Stimulated activated naive B cell treated with anti-CD40 and anti-IgM and Interleukin-4, amounts not matched to agents 10 μg/mL and 1 μg/mL and 100 μg/mL, for 72 hours (primary cell): ENCODE results near the gene CHID1.

Experiments used
- ATAC-seq, 2 donors: fragments of 150-1000 bp; cut with Tn5 transposase; replicated peaks; 2 replicates each; pipeline ENCODE4 v1.10.0; 2021; ENCODE audit warnings: moderate library complexity in 1 of 2
- DNase-seq: peaks from one replicate; pipeline ENCODE4 v3.0.0; 2021
- H3K27ac Mint-ChIP-seq: one replicate; pipeline ENCODE4 v1.8.0; 2022; ENCODE audit warnings: mild to moderate bottlenecking, mixed read lengths
- H3K27me3 Mint-ChIP-seq, 2 donors: one replicate each; pipeline ENCODE4 v1.8.0; 2022; ENCODE audit warnings: mixed read lengths in 2 of 2
- H3K36me3 Mint-ChIP-seq, 2 donors: one replicate each; pipeline ENCODE4 v1.8.0; 2022; ENCODE audit warnings: mixed read lengths in 2 of 2, mild to moderate bottlenecking in 1 of 2
- H3K4me1 Mint-ChIP-seq, 2 donors: one replicate each; pipeline ENCODE4 v1.8.0; 2022; ENCODE audit warnings: mixed read lengths in 2 of 2, mild to moderate bottlenecking in 1 of 2
- H3K4me3 Mint-ChIP-seq, 2 donors: one replicate each; pipeline ENCODE4 v1.8.0; 2022; ENCODE audit warnings: mild to moderate bottlenecking in 2 of 2, mixed read lengths in 2 of 2, moderate library complexity in 1 of 2
- H3K9me3 Mint-ChIP-seq, 2 donors: one replicate each; pipeline ENCODE4 v1.8.0; 2022; ENCODE audit warnings: mixed read lengths in 2 of 2, mild to moderate bottlenecking in 1 of 2

The CHID1 gene

DNA sequence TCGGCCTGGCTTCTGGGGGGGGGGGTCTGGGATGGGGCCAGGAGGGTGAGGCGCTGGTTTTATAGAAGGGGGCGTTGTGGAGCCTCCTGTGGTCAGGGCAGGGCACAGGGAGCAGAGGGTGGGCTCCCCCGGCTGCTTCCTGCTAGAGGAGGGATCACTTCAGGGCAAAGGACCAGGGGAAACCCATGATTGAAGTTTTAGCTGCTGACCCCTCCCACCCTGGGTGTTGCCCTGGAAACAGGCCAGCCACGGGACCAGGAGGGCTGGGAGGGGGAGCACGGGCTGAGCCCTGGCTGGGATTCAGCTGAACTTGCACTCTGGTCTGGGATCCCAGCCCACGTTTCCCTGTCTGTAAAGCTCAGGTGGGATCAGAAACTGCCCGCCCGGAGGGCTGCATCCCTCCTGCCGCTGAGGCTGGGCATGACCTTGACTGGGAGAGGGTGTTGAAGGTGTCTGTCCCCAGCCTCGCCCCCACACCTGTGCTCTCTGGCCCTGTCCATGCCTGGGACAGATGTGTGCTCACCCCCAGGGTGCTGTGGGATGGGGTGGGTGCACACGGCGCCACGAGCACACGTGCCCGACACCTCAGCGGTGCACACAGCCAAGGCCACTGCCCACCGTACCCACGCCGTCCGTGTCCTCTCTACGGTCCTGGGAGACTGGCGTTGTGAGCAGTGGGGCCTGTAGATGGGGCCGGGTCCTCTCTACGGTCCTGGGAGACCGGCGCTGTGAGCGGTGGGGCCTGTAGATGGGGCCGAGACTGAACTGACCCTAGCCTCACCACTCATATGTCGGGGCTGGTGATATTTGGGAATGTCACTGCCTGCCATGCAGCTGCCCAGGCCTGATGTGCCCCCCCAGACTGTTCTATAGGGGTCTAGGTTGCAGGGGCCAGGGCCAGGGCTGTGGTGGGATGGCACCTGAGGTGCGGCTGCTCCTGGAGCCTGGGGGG, 65.6 kb downstream of the CHID1 start:
- H3K36me3 Mint-ChIP-seq: peaks cover 13% of the 10 kb centered on the region in 2 donors
- no peak for ATAC-seq
- H3K27ac Mint-ChIP-seq: no peak overlapping the region
- H3K9me3 Mint-ChIP-seq: no peaks in the 10 kb centered on the region
- no peak overlapping the region for H3K4me3 Mint-ChIP-seq
- H3K4me1 Mint-ChIP-seq: peaks cover 29 to 50% of the 10 kb centered on the region in 2 donors
- H3K27me3 Mint-ChIP-seq: peaks cover 10 to 26% of the 10 kb centered on the region in 2 donors
- DNase-seq: no peak

- Mint-ChIP-seq H3K27ac (peak overlapping the region; percentile 71), H3K36me3 (peaks cover 15 to 16% of the 10 kb centered on the region in 2 donors), H3K27me3 (peaks cover 10 to 22% of the 10 kb centered on the region in 2 donors), H3K4me3 (peak overlapping the region; percentile 80 to 90), H3K9me3 (no peaks in the 10 kb centered on the region), H3K4me1 (peaks cover 29 to 52% of the 10 kb centered on the region in 2 donors)
- no peak for ATAC-seq
- no peak for DNase-seq
These were observed 66.6 kb downstream of the CHID1 start for GRCh38 chr11:843818-844692.

- DNase-seq: no peak
- H3K9me3 Mint-ChIP-seq: no peaks in the 10 kb centered on the region
- H3K27me3 Mint-ChIP-seq: peaks cover 10 to 14% of the 10 kb centered on the region in 2 donors
- ATAC-seq: peak; percentile 3
- H3K27ac Mint-ChIP-seq: peak overlapping the region; percentile 71
- peaks cover 20 to 23% of the 10 kb centered on the region in 2 donors for H3K36me3 Mint-ChIP-seq
- H3K4me1 Mint-ChIP-seq: peaks cover 27 to 52% of the 10 kb centered on the region in 2 donors
- peak overlapping the region; percentile 80 to 90 for H3K4me3 Mint-ChIP-seq
These were observed 67.4 kb downstream of the CHID1 start for GRCh38 chr11:843086-843734.

DNA sequence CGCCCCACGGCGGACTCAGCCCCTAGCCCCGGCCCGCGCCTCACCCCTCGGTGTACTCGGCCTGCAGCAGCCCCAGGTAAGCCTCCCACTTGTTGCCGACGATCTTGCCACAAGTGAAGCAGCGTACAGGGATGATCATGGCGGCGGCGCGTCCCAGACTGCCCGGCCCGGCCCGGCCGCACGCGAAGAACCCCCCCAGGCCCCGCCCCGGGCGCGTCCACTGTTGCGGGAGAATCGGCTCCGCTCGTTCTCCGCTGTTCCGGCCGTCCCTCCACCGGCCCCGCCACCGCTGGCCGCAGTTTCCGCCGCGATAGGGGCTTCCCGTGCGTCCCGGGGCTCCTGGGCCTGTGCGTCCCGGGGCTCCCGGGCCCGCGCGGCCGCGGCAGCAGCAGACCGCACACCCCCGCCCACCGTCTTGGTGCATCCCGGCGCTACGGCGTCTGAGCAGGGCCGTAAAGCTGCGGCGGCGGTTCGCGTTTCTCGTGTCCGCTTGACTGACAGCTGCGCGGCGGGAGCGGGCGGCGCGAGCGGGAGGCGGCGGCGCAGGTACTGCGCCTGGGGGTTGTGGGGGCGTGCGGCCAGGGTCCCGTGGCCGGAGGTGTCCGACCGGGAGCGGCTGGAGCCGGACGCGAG, 68.1 kb downstream of the CHID1 start, which contains the start of the genes POLR2L and TSPAN4:
POLR2L (minus strand) TSS at position 160 of the 633 bp plus-strand sequence; CDS start at position 139, 21 bp downstream.
TSPAN4 (plus strand) TSS at position 483 of the 633 bp plus-strand sequence. CDS start 7,453 bp downstream, outside the sequence.
- Mint-ChIP-seq H3K4me3 (peak within 1 kb of the TSS; percentile 88 to 90), H3K9me3 (no peaks in the 10 kb centered on the region), H3K4me1 (peaks cover 27 to 55% of the 10 kb centered on the region in 2 donors), H3K36me3 (peaks cover 26 to 28% of the 10 kb centered on the region in 2 donors), H3K27ac (peak within 1 kb of the TSS; percentile 94), H3K27me3 (peaks cover 10 to 14% of the 10 kb centered on the region in 2 donors)
- DNase-seq (peak; percentile 78), ATAC-seq (peak; percentile 80 to 85)

DNA sequence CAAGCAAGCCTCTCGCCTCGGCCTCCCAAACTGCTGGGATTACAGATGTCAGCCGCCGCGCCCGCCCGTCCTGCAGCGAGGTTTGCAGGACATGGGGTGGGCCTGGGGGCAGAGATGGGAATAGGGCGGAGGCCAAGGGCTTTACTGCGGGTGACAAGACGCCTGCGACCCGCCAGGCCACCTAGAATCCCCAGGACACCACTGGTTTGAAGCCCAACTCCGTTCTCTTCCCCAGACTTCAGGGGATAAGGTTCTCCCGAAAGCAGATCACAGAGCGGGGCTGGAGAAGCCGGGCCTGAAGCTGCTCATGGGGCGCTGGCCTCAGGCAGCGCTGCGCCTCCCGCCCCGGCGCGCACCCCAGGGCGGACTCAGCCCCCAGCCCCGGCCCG, 68.6 kb downstream of the CHID1 start:
- H3K27ac Mint-ChIP-seq: peak overlapping the region; percentile 94
- H3K36me3 Mint-ChIP-seq: peaks cover 27 to 32% of the 10 kb centered on the region in 2 donors
- peak overlapping the region; percentile 88 to 90 for H3K4me3 Mint-ChIP-seq
- DNase-seq: no peak
- ATAC-seq: peak; percentile 49 to 56
- no peaks in the 10 kb centered on the region for H3K9me3 Mint-ChIP-seq
- H3K27me3 Mint-ChIP-seq: peaks cover 10 to 14% of the 10 kb centered on the region in 2 donors
- H3K4me1 Mint-ChIP-seq: peaks cover 27 to 55% of the 10 kb centered on the region in 2 donors

DNA sequence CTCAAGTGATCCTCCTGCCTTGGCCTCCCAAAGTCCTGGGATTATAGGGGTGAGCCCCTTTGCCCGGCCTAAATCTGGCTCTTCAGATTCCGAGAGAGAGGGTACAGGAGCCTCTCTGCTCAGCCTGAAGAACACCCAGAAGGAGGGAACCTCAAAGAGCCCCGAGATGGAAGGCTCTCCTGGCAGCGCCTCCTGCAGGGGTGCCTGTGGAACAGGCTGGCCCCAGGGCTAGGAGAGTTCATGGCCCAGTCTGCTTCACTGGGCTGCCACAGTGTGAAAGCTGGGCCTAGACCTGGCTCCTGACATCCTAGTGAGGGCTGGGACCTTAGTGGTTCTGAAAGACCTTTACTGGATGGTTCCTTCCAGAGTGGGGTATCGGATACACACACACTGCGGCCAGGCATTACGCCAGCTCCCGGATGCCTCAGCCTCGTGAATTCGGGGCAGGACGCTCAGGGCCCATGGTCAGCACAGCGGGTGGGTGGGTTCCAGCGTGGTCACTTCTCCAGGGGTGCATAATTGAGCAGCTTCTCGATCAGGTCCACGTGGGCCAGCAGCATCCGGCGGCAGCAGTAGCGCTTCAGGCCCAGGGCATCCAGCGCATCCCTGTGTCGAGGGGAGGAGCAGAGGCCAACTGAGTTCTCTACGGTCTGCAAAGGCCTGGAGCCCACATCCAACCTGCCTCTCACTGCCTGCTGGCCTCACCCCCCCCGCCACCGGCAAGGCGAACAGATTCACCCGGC, 70.6 kb downstream of the CHID1 start:
- H3K27me3 Mint-ChIP-seq: peaks cover 7 to 14% of the 10 kb centered on the region in 2 donors
- DNase-seq (no peak), ATAC-seq (no peak)
- no peaks in the 10 kb centered on the region for H3K9me3 Mint-ChIP-seq
- peaks cover 27 to 56% of the 10 kb centered on the region in 2 donors for H3K4me1 Mint-ChIP-seq
- H3K36me3 Mint-ChIP-seq: peaks cover 36 to 45% of the 10 kb centered on the region in 2 donors
- H3K4me3 Mint-ChIP-seq: peak overlapping the region; percentile 17 to 90
- H3K27ac Mint-ChIP-seq: peak overlapping the region; percentile 5

DNA sequence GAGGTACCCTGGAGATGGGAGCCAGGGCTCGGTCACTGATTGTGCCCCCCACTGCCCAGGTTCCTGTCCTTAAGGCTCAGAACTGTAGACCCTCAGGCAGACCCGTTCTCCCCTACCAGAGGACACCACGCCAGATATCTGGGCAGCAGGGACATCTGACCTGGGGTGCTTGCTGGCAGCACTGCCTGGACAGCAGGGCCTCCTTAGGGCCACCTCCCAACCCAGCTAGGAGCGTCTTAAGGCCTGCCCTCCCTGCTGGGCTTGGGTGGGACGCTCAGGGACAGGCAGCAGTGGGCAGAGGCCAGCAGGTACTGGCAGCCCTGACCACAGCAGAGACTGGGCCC, 71.4 kb downstream of the CHID1 start:
- no peak overlapping the region for H3K4me3 Mint-ChIP-seq
- H3K9me3 Mint-ChIP-seq: no peaks in the 10 kb centered on the region
- peaks cover 26 to 58% of the 10 kb centered on the region in 2 donors for H3K4me1 Mint-ChIP-seq
- no peak for ATAC-seq
- peaks cover 36 to 45% of the 10 kb centered on the region in 2 donors for H3K36me3 Mint-ChIP-seq
- H3K27me3 Mint-ChIP-seq: peaks cover 7 to 9% of the 10 kb centered on the region in 2 donors
- DNase-seq: no peak
- no peak overlapping the region for H3K27ac Mint-ChIP-seq

DNA sequence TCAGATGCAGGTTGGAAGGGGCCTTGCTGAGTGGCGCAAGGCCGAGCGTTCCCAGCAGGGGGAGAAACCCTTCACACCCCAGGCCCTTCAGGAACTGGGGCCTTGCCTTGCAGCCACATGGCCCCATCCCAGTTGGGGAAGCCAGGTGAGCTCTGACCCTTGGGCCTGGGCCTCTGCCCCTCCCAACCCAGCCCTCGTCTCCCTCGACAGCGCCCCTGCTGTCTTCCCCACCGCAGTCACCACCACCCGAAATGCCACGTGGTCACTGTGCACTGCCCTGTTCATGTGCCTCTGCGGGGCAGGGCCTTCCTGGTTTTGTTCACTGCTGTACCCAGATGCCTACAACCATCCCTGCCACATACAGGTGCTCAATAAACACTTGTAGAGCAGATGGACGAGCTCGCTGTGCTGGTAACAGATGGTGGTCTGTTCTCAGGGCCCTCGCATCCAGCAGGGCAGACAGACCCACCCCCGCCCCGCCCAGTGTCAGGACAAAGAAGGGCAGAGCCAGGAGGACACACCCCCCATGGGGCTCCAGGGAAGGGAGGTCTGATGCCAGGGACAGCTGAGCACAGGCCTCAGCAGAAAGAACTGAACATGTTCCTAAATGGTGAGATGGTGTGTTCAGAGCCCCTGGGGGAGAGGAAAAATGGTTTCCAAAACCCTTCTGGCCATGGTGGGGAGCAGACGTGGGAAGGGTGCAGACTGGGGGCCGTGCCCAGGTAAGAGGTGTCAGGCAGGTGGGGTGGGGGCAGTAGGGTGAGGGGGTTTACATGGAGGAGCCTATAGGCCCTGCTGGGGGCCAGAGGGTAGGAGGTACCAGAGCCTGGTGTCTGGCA, 72.0 kb downstream of the CHID1 start:
- ATAC-seq (no peak), DNase-seq (no peak)
- H3K4me3 Mint-ChIP-seq: peak overlapping the region in 1 of 2 donors; percentile 30
- peaks cover 36 to 45% of the 10 kb centered on the region in 2 donors for H3K36me3 Mint-ChIP-seq
- no peak overlapping the region for H3K27ac Mint-ChIP-seq
- H3K27me3 Mint-ChIP-seq: peaks cover 4 to 5% of the 10 kb centered on the region in 2 donors
- peaks cover 26 to 58% of the 10 kb centered on the region in 2 donors for H3K4me1 Mint-ChIP-seq
- no peaks in the 10 kb centered on the region for H3K9me3 Mint-ChIP-seq

- peaks cover 34 to 45% of the 10 kb centered on the region in 2 donors for H3K36me3 Mint-ChIP-seq
- H3K9me3 Mint-ChIP-seq: no peaks in the 10 kb centered on the region
- H3K4me3 Mint-ChIP-seq: no peak overlapping the region
These were observed 72.7 kb downstream of the CHID1 start for GRCh38 chr11:837990-838307.

GRCh38 chr11:837189-837989, 73.2 kb downstream of the CHID1 start:
- Mint-ChIP-seq H3K4me1 (peaks cover 23 to 57% of the 10 kb centered on the region in 2 donors), H3K27me3 (peaks cover 0 to 2% of the 10 kb centered on the region in 2 donors), H3K27ac (no peak overlapping the region), H3K36me3 (peaks cover 34 to 45% of the 10 kb centered on the region in 2 donors), H3K4me3 (no peak overlapping the region), H3K9me3 (no peaks in the 10 kb centered on the region)
- DNase-seq: no peak
- no peak for ATAC-seq

More at GRCh38 chr11:837990-838307, 72.7 kb downstream of the CHID1 start:
- Mint-ChIP-seq H3K27ac (no peak overlapping the region), H3K27me3 (no peaks in the 10 kb centered on the region), H3K4me1 (peaks cover 22 to 55% of the 10 kb centered on the region in 2 donors)
- DNase-seq: no peak
- no peak for ATAC-seq

DNA sequence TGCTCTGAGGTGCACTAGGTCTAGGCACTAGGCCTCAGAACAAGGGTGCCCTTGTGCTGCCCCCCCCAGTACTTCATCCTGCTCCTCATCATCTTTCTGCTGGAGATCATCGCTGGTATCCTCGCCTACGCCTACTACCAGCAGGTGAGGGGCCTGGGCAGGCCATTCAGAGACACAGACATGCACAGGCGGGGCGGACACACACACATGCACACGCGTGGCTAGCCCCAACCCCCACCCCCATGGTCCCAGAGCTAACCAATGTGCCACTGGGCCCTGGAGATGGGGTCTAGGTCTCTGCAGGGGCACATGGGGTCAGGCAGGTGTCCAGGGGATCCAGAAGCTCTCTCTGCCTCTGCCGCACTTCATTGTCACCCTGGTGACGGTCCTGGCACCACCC, 73.9 kb downstream of the CHID1 start:
- ATAC-seq: no peak
- H3K27ac Mint-ChIP-seq: peak overlapping the region; percentile 20
- H3K4me1 Mint-ChIP-seq: peaks cover 28 to 64% of the 10 kb centered on the region in 2 donors
- DNase-seq: no peak
- H3K27me3 Mint-ChIP-seq: peaks cover 2 to 9% of the 10 kb centered on the region in 2 donors
- H3K4me3 Mint-ChIP-seq: no peak overlapping the region
- no peaks in the 10 kb centered on the region for H3K9me3 Mint-ChIP-seq
- peaks cover 34 to 45% of the 10 kb centered on the region in 2 donors for H3K36me3 Mint-ChIP-seq
